ENCODE results near the gene SUPT6H.

DNA sequence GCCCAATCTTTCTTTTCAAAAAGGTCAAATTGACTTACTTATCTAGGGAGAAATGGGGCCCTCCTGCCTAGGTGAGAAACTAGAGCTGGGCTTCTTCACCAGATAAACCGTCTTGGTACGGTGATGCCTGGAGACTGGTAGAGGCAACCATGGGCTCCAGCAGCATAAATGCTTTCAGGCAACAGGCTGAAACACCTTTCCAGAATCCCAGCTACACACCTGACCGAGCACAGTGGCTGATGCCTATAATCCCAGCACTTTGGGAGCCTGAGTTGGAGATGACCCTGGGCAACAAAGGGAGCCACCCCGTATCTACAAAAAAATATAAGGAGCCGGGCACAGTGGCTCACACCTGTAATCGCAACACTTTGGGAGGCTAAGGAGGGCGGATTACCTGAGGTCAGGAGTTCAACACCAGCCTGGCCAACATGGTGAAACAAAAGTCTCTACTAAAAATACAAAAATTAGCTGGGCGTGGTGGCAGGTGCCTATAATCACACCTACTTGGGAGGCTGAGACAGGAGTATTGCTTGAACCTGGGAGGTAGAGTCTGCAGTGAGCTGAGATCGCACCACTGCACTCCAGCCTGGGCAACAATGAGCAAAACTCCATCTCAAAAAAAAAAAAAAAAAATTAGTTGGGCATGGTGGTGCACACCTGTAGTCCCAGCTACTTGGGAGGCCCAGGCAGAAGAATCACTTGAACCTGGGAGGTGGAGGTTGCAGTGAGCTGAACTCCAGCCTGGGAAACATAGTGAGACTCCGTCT lies 89.8 kb downstream of the SUPT6H start:
- TF ChIP-seq, protein P1, sequence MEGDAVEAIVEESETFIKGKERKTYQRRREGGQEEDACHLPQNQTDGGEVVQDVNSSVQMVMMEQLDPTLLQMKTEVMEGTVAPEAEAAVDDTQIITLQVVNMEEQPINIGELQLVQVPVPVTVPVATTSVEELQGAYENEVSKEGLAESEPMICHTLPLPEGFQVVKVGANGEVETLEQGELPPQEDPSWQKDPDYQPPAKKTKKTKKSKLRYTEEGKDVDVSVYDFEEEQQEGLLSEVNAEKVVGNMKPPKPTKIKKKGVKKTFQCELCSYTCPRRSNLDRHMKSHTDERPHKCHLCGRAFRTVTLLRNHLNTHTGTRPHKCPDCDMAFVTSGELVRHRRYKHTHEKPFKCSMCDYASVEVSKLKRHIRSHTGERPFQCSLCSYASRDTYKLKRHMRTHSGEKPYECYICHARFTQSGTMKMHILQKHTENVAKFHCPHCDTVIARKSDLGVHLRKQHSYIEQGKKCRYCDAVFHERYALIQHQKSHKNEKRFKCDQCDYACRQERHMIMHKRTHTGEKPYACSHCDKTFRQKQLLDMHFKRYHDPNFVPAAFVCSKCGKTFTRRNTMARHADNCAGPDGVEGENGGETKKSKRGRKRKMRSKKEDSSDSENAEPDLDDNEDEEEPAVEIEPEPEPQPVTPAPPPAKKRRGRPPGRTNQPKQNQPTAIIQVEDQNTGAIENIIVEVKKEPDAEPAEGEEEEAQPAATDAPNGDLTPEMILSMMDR (IDR thresholded peaks at IDR 0.05; ENCODE audit: poor library complexity, severe bottlenecking), result no peak
- TF ChIP-seq EP300 (conservative IDR thresholded peaks at IDR 0.05; ENCODE audit: poor library complexity, severe bottlenecking) (no peak), TAF1 (IDR thresholded peaks at IDR 0.05; ENCODE audit: low read depth) (no peak)
- TF ChIP-seq, protein P2, sequence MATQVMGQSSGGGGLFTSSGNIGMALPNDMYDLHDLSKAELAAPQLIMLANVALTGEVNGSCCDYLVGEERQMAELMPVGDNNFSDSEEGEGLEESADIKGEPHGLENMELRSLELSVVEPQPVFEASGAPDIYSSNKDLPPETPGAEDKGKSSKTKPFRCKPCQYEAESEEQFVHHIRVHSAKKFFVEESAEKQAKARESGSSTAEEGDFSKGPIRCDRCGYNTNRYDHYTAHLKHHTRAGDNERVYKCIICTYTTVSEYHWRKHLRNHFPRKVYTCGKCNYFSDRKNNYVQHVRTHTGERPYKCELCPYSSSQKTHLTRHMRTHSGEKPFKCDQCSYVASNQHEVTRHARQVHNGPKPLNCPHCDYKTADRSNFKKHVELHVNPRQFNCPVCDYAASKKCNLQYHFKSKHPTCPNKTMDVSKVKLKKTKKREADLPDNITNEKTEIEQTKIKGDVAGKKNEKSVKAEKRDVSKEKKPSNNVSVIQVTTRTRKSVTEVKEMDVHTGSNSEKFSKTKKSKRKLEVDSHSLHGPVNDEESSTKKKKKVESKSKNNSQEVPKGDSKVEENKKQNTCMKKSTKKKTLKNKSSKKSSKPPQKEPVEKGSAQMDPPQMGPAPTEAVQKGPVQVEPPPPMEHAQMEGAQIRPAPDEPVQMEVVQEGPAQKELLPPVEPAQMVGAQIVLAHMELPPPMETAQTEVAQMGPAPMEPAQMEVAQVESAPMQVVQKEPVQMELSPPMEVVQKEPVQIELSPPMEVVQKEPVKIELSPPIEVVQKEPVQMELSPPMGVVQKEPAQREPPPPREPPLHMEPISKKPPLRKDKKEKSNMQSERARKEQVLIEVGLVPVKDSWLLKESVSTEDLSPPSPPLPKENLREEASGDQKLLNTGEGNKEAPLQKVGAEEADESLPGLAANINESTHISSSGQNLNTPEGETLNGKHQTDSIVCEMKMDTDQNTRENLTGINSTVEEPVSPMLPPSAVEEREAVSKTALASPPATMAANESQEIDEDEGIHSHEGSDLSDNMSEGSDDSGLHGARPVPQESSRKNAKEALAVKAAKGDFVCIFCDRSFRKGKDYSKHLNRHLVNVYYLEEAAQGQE (IDR thresholded peaks at IDR 0.05; ENCODE audit: borderline replicate concordance), result no peak
